GM18867 (cell line): ENCODE data around the gene BAIAP3.

Source experiments
- ATAC-seq: cut with Tn5 transposase; IDR thresholded peaks from one replicate; pipeline ENCODE4 v1.9.1; 2021; ENCODE audit warnings: mild to moderate bottlenecking, moderate library complexity; ENCODE audit not compliant: unreplicated experiment

The BAIAP3 gene

GRCh38 chr16:1330931-1331711, 2.3 kb upstream of the BAIAP3 start:
- ATAC-seq: no peak

GRCh38 chr16:1331712-1332617, 1.5 kb upstream of the BAIAP3 start:
- peak; percentile 46 for ATAC-seq

GRCh38 chr16:1332618-1333148, 762 bp upstream of the BAIAP3 start:
- ATAC-seq: no peak

- ATAC-seq: no peak
Observed at GRCh38 chr16:1333854-1334700, 632 bp downstream of the BAIAP3 start.

- ATAC-seq: no peak
Observed at GRCh38 chr16:1334739-1335138, 1.3 kb downstream of the BAIAP3 start.

- no peak for ATAC-seq
Observed at GRCh38 chr16:1335211-1335971, 1.9 kb downstream of the BAIAP3 start.

GRCh38 chr16:1335996-1336395, 2.6 kb downstream of the BAIAP3 start:
- no peak for ATAC-seq

GRCh38 chr16:1336619-1337018, 3.2 kb downstream of the BAIAP3 start:
- no peak for ATAC-seq

- ATAC-seq: no peak
Observed at GRCh38 chr16:1337486-1337885, 4.0 kb downstream of the BAIAP3 start.

GRCh38 chr16:1338119-1338730, 4.8 kb downstream of the BAIAP3 start:
- ATAC-seq: no peak

- no peak for ATAC-seq
Observed at GRCh38 chr16:1338855-1339675, 5.6 kb downstream of the BAIAP3 start.

- ATAC-seq: no peak
Observed at GRCh38 chr16:1340730-1341494, 7.5 kb downstream of the BAIAP3 start.

GRCh38 chr16:1341495-1342420, 8.3 kb downstream of the BAIAP3 start:
- no peak for ATAC-seq

GRCh38 chr16:1342526-1343427, 9.3 kb downstream of the BAIAP3 start:
- ATAC-seq: peak; percentile 82

GRCh38 chr16:1343428-1344242, 10.2 kb downstream of the BAIAP3 start:
- no peak for ATAC-seq
